Adrenal gland (tissue), 12 donors: ENCODE data around the gene ATP6V0C. TPM values are rescaled to one million over a fixed set of nuclear protein-coding genes. Genes with fewer than 3 reads are reported as not detected.

Experiments
- DNase-seq, 7 donors: peaks; one replicate each; pipeline ENCODE4 v3.0.0-alpha.2; 2019 to 2020
- H3K27ac ChIP-seq, 5 donors: fragments of 200-600 bp; sonication (generic) in 4 of 5; 1 replicate in 3 of 5; 2 replicates in 2 of 5; pipeline versions ENCODE4 v1.5.1 to v1.8.0; 2016 to 2020; ENCODE audit warnings: mild to moderate bottlenecking in 1 of 5
- H3K27me3 ChIP-seq: fragments of 200-600 bp; 2 replicates; pipeline ENCODE4 v1.8.0; 2021
- H3K36me3 ChIP-seq, 2 donors: fragments of 200-600 bp; replicated peaks in 1 of 2; 1 replicate in 1 of 2; 2 replicates in 1 of 2; pipeline versions ENCODE4 v1.5.1 to v1.8.0; 2018 to 2022
- H3K4me1 ChIP-seq, 2 donors: fragments of 200-600 bp; replicated peaks in 1 of 2; 1 replicate in 1 of 2; 2 replicates in 1 of 2; pipeline versions ENCODE4 v1.5.1 to v1.8.0; 2018 to 2021
- H3K4me3 ChIP-seq, 4 donors: fragments of 200-600 bp; sonication (generic) in 3 of 4; one replicate each; pipeline ENCODE4 v1.5.1; 2016 to 2018
- H3K9me3 ChIP-seq, 3 donors: fragments of 200-600 bp; sonication (generic) in 1 of 3; replicated peaks in 1 of 3; 1 replicate in 2 of 3; 2 replicates in 1 of 3; pipeline versions ENCODE4 v1.5.1 to v1.8.0; 2016 to 2021
- POLR2A ChIP-seq, 2 donors: fragments of 450-650 bp; IDR thresholded peaks; one replicate each; pipeline ENCODE4 v1.6.1; 2017; ENCODE audit warnings: antibody characterized with exemption in 2 of 2, mild to moderate bottlenecking in 2 of 2, moderate library complexity in 1 of 2
- WGBS, 4 donors: extraction: QIAGEN DNeasy Blood & Tissue Kit in 2 of 4; methylation state at CpG; one replicate each; pipeline versions ENCODE4 v1.1.5 to v1.1.7; 2013 to 2017; 5-methylcytosine and 5-hydroxymethylcytosine counted together
- intact Hi-C, 2 donors: fragments of 100-400 bp; cut with DNase I; formaldehyde crosslinking; loops; one replicate each; pipeline versions ENCODE4 v1.14.1 to v1.15.0; 2022 to 2023
- polyA plus RNA-seq, 3 donors: library from polyadenylated mRNA; stranded (reverse); fragments of 200-250 nt in 2 of 3; fragments of 350-450 nt in 1 of 3; fragmentation: Illumina TruSeq in 1 of 3; extraction: RNeasy Lipid Tissue Mini Kit (QIAGEN cat#74804) in 1 of 3; gene quantifications; one replicate each; pipeline ENCODE4 v1.2.3, GENCODE V29; 2013 to 2014
- total RNA-seq, 9 donors: library from RNA; depleted of rRNA in 4 of 9; stranded (reverse); fragments of >200 nt in 4 of 9; fragments of 120-200 nt in 1 of 9; fragmentation: NEBNext Ultra II Directional in 1 of 9; extraction: Animal tissue kit (Norgen Biotek cat#: 25700) in 1 of 9; gene quantifications; one replicate each; pipeline versions ENCODE4 v1.1.0 to v1.2.4, GENCODE V29; 2013 to 2023
- TF ChIP-seq, protein P1 (sequence below), 6 experiments: fragments of 450-650 bp in 4 of 6; fragments of 200-600 bp in 2 of 6; sonication (generic) in 1 of 6; IDR thresholded peaks; 1 replicate in 5 of 6; 2 replicates in 1 of 6; pipeline versions ENCODE4 v1.5.1 to v1.8.0; 2016 to 2021; ENCODE audit warnings: antibody characterized with exemption in 6 of 6, mild to moderate bottlenecking in 2 of 6, moderate library complexity in 1 of 6
- donor health status: healthy with polysubstance abuse.
- donor health status: Bipolar disorder and iron deficiency.
- donor health status: DM: yes; HTN: yes; CAD: no.
- donor health status: DM: no; HTN: no; CAD: no.
- donor health status: DM: no; HTN: no; CAD: no.
- donor health status: DM: yes; HTN: yes; CAD: no.

Gene ATP6V0C
- total and polyA plus RNA-seq, 12 donors: 26.5 to 318 (median 133) TPM

DNA sequence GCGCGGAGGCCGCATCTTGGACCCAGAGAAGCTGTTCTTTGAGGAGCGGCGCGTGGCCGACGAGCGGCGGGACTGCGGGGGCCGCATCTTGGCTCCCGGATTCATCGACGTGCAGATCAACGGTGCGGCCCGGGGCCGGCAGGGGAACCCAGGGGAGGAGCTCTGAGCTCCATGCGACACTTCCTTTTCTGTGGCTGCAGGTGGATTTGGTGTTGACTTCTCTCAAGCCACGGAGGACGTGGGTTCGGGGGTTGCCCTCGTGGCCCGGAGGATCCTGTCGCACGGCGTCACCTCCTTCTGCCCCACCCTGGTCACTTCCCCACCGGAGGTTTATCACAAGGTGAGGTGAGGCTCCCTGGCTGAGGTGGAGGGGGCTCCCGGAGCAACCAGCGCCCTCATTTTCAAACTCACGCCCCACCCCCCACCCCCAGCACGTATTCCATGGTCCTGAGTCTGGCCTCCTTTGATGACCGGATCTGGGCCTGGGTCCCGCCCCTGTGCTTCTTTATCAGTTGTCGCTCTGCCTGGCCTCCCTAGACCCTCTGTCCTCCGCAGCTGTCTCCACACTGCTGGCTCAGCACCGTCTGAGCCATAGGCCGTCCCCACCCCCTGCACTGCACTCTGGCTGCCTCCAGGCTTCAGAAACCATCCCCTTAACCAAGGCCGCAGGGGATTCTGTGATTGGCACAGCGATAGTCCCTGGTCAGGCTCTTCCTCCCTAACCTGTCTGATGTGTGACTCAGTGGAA is 7.2 kb downstream of the ATP6V0C start:
- DNase-seq: peak in 4 of 7 donors; percentile 43 to 62 (median 50)
- 8 to 36% (median 17%) methylated on average over 7 to 41 of the region's 41 CpGs for WGBS, 4 donors
- TF ChIP-seq, protein P1, sequence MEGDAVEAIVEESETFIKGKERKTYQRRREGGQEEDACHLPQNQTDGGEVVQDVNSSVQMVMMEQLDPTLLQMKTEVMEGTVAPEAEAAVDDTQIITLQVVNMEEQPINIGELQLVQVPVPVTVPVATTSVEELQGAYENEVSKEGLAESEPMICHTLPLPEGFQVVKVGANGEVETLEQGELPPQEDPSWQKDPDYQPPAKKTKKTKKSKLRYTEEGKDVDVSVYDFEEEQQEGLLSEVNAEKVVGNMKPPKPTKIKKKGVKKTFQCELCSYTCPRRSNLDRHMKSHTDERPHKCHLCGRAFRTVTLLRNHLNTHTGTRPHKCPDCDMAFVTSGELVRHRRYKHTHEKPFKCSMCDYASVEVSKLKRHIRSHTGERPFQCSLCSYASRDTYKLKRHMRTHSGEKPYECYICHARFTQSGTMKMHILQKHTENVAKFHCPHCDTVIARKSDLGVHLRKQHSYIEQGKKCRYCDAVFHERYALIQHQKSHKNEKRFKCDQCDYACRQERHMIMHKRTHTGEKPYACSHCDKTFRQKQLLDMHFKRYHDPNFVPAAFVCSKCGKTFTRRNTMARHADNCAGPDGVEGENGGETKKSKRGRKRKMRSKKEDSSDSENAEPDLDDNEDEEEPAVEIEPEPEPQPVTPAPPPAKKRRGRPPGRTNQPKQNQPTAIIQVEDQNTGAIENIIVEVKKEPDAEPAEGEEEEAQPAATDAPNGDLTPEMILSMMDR (IDR thresholded peaks at IDR 0.05): peak in 1 of 6 experiments; percentile 26
- TF ChIP-seq POLR2A (IDR thresholded peaks at IDR 0.05): peak in 1 of 2 donors; percentile 32
- Histone ChIP-seq H3K9me3 (no peaks in the 10 kb centered on the region), H3K27ac (peak overlapping the region in 4 of 5 donors; percentile 57 to 99 (median 83)), H3K36me3 (peaks cover 0 to 35% of the 10 kb centered on the region in 2 donors), H3K27me3 (no peaks in the 10 kb centered on the region), H3K4me1 (peaks cover 38 to 48% of the 10 kb centered on the region in 2 donors), H3K4me3 (peak overlapping the region in 2 of 4 donors; percentile 39 to 89)
- intact Hi-C loops: no loop called here

DNA sequence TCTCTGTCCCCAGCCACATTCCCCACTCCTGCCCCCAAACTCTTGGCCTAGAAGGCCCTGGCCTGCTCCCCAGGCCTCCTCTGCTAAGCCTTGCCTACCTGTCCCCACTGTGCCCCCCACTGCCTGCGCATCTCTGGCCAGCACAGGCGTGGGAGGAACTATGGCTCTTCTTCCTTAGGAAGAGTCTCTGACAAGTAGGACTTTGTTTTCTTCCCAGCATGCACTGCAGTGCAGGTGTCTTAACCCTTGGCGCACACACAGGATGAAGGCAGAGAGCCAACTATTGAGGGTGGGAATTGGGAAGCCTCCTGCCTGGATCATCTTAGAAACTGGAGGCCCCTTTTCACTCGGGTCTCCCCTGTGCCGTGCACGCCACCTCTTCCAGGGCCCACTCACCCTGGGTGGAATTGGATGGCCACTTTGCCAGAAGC is 10.1 kb downstream of the ATP6V0C start:
- Histone ChIP-seq H3K9me3 (no peaks in the 10 kb centered on the region), H3K4me1 (peaks cover 10 to 22% of the 10 kb centered on the region in 2 donors), H3K27ac (no peak overlapping the region), H3K27me3 (no peaks in the 10 kb centered on the region), H3K36me3 (peaks cover 0 to 56% of the 10 kb centered on the region in 2 donors), H3K4me3 (no peak overlapping the region)
- TF ChIP-seq POLR2A (IDR thresholded peaks at IDR 0.05): no peak
- TF ChIP-seq, protein P1 (IDR thresholded peaks at IDR 0.05): no peak
- DNase-seq: no peak
- intact Hi-C loops: no loop called here
- WGBS, 4 donors: 87 to 96% (median 91%) methylated on average over 5 to 6 of the region's 6 CpGs

DNA sequence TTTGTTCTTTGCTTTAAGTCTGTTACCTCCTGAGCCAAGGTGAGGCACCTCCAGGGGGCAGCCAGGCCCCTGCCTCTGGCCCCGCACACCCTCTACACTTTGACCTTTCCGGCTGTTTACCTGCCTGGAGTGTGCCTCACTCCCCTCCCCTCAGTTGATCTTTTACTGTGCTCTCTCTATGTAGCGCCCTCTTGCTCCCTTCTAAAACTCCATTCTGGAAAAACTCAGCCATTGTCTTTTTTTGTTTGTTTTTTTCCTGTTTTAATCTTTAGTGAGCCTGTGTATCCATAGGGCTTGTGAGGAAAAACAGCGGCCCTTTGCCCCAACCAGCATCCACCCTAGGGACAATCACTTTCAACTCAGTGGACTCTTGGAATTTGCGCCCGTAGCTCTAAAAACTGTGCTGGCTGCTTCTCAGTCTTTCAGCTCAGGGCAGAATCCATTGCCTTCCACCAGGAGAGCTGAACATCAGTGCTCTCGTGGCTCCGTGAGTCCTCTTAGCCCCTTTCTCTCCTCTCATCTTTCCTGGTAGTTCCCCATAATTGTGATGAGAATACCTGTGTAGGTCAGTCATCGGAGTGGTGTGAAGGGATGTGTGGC is 10.7 kb downstream of the ATP6V0C start:
- peaks cover 0 to 60% of the 10 kb centered on the region in 2 donors for H3K36me3 ChIP-seq
- intact Hi-C loops: no loop called here
- 92 to 96% (median 93%) methylated on average over 9 of the region's 9 CpGs for WGBS, 4 donors

DNA sequence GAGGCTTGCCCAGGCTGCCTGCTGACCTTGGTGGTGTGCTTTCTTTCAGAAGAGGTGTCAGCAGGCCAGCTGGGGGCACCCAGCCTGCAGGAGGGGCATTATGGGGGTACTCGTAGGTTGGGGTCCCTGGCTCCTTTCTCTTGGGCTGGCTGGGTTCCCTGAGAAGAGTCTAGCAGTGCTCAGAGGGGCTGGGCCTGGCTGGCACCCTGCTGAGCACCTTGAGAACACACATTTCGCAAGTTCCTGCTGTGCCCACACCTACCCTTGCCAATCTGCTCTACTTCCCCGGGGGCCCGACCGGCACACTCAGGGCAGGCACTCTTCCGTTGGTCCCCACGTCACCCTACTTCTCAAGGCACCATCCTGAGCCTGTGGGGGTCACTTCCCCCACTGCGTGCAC is 12.4 kb downstream of the ATP6V0C start:
- H3K36me3 ChIP-seq: peaks cover 0 to 65% of the 10 kb centered on the region in 2 donors
- H3K27me3 ChIP-seq: no peaks in the 10 kb centered on the region
- DNase-seq: peak in 1 of 7 donors; percentile 14
- WGBS, 4 donors: 68 to 87% (median 74%) methylated on average over 3 to 8 of the region's 8 CpGs
- H3K4me1 ChIP-seq: peaks cover 0 to 9% of the 10 kb centered on the region in 2 donors
- H3K4me3 ChIP-seq: no peak overlapping the region
- no peak overlapping the region for H3K27ac ChIP-seq
- no peak for TF ChIP-seq POLR2A (IDR thresholded peaks at IDR 0.05)
- TF ChIP-seq, protein P1 (IDR thresholded peaks at IDR 0.05): no peak
- intact Hi-C loops: no loop called here
- H3K9me3 ChIP-seq: no peaks in the 10 kb centered on the region

More for the DNA sequence above, 10.7 kb downstream of the ATP6V0C start:
- peaks cover 5 to 16% of the 10 kb centered on the region in 2 donors for H3K4me1 ChIP-seq
- no peak for TF ChIP-seq POLR2A (IDR thresholded peaks at IDR 0.05)
- TF ChIP-seq, protein P1 (IDR thresholded peaks at IDR 0.05): no peak
- no peaks in the 10 kb centered on the region for H3K9me3 ChIP-seq
- H3K27me3 ChIP-seq: no peaks in the 10 kb centered on the region
- no peak overlapping the region for H3K4me3 ChIP-seq
- DNase-seq: peak in 1 of 7 donors; percentile 9
- no peak overlapping the region for H3K27ac ChIP-seq
